Measurements from ENCODE around the gene MYO15A.

DNA sequence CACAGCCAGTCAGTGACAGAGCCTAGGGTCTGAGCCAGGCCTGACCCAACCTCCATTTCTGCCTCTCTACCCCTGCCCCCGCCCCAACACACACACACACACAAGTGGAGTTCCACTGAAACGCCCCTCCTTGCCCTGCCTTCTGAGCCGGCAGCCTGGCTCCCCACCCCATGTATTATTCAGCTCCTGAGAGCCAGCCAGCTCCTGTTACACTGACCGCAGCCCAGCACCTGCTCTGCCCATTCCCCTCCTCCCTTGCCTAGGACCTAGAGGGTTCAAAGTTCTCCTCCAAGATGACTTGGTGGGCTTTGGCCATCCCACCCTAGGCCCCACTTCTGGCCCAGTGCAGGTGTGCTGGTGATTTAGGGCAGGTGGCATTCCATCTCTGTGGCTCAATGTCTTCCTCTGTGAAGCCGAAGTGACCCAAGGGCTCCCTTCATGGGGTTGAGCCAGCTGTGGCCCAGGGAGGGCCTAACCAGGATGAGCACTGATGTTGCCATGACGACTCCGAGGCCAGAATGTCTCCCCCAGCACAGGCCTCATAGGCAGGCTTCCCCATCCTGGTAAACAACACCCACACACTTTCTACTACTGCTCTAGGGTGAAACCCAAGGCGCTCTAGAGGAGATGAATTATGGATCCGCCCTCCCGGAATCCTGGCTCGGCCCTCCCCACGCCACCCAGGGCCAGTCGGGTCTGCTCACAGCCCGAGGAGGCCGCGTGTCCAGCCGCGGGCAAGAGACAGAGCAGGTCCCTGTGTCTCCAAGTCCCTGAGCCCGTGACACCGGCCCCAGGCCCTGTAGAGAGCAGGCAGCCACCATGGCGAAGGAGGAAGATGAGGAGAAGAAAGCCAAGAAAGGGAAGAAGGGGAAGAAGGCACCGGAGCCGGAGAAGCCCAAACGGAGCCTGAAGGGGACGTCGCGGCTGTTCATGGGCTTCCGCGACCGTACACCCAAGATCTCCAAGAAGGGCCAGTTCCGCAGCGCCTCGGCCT lies 9.7 kb downstream of the MYO15A start:
- no peak for TF ChIP-seq POLR2A (IDR thresholded peaks at IDR 0.05; ENCODE audit: low read length)
- no peak for TF ChIP-seq GATA1 (IDR thresholded peaks at IDR 0.05; ENCODE audit: low read depth, low read length)

Measured in erythroblast (primary cell).